Memory B cell (primary cell): Measurements from ENCODE around the gene CIAO1.
A peak's percentile ranks its signal among the peaks of the same experiment; 100 is the strongest.
"Not testable (repeated sequence)": the region's sequence is repeated elsewhere in the genome, so short reads cannot be mapped to it uniquely, and the experiment has no call there.

Source experiments
- ATAC-seq: fragments of 150-1000 bp; cut with Tn5 transposase; 2 replicates; pipeline ENCODE4 v1.10.0; 2021; ENCODE audit warnings: low read depth, mild to moderate bottlenecking, moderate library complexity
- DNase-seq, 2 donors: peaks; one replicate each; pipeline ENCODE4 v3.0.0; 2022; ENCODE audit warnings: low spot score in 2 of 2
- H3K27ac Mint-ChIP-seq: one replicate; pipeline ENCODE4 v1.8.0; 2022; ENCODE audit warnings: mild to moderate bottlenecking, moderate library complexity, mixed read lengths
- H3K27me3 Mint-ChIP-seq: one replicate; pipeline ENCODE4 v1.8.0; 2022; ENCODE audit warnings: mixed read lengths
- H3K36me3 Mint-ChIP-seq: one replicate; pipeline ENCODE4 v1.8.0; 2022; ENCODE audit warnings: mild to moderate bottlenecking, mixed read lengths
- H3K4me1 Mint-ChIP-seq: one replicate; pipeline ENCODE4 v1.8.0; 2022; ENCODE audit warnings: mixed read lengths
- H3K4me3 Mint-ChIP-seq: one replicate; pipeline ENCODE4 v1.8.0; 2022; ENCODE audit warnings: mild to moderate bottlenecking, moderate library complexity, mixed read lengths
- H3K9me3 Mint-ChIP-seq: one replicate; pipeline ENCODE4 v1.8.0; 2022; ENCODE audit warnings: mixed read lengths

The CIAO1 gene

DNA sequence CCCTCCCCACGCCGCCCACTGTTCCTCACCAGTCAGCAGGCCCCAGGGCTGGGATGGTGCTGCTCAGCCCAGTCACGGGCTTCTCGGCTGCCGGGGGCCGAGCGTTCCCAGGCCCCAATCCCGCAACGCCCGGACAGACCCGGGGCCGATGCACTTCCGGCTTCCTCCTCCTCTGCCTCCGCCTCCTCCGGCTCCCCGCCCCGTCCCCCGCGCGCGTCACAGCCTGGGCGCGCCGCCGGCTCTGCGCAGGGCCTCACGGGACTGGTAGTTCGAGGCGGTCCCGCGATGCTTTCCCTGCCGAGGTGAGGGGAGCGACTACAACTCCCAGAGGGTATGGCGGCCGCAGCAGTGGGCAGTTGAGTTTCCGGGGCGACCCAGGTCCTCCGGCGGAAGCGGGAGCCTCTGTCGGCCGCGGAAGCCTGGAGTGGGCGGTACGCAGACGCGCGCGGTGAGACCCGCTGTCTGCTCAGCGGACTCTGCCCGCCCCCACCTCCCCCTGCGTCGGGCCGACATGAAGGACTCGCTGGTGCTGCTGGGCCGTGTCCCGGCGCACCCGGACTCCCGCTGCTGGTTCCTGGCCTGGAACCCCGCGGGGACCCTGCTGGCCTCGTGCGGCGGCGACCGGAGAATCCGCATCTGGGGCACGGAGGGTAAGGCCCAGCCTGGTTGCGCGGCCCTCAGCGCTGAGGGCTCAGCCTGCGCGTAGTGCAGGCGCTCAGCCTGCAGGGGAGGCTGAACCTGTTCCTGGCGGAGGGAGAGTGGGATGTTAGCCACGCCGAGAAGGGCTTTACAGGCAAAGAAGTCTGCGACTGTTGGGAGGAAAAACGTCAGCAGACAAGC lies at the start of gene CIAO1, which contains the start of gene TMEM127:
TSS of gene CIAO1 (plus strand) at position 386 of the 840 bp plus-strand sequence. CDS start at position 512, 126 bp downstream.
TSS of gene TMEM127 (minus strand) at position 158 of the 840 bp plus-strand sequence. CDS start 616 bp downstream, outside the sequence.
- Mint-ChIP-seq H3K4me3 (peak within 1 kb of the TSS; percentile 97), H3K9me3 (no peaks in the 10 kb centered on the region), H3K36me3 (peaks cover 9% of the 10 kb centered on the region), H3K27ac (peak within 1 kb of the TSS; percentile 60), H3K27me3 (no peaks in the 10 kb centered on the region), H3K4me1 (peaks cover 20% of the 10 kb centered on the region)
- peak; percentile 95 to 96 for DNase-seq
- ATAC-seq: peak; percentile 90

DNA sequence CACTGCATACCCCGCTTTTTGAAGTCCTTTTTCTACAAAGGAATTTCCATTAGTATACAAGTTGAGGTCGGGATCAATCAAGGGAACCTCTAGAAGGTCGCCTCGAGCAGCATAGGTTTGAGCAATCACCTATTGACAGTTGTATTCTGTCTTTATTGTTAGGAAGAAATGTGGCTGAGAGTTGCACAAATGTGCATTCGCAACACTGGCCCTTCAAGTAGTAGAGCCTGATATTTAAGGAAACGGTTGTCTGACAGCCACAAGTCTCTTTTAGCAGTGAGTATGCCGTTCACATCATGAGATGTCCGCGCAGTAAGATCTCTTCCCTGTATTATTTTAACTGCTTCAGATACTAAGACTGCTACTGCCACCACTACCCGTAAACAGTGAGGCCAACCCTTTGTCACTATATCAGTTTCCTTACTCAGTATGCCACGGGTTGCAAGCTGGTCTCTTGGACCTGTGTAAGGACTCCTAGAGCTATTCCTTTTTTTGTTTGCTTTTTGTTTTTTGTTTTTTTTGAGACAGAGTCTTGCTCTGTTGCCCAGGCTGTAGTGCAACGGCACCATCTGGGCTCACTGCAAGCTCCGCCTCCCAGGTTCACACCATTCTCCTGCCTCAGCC lies 47.4 kb upstream of the CIAO1 start:
- Mint-ChIP-seq H3K27me3 (no peaks in the 10 kb centered on the region), H3K4me1 (peaks cover 5% of the 10 kb centered on the region), H3K27ac (no peak overlapping the region), H3K36me3 (peaks cover 3% of the 10 kb centered on the region), H3K9me3 (no peaks in the 10 kb centered on the region), H3K4me3 (no peak overlapping the region)
- DNase-seq: no peak
- ATAC-seq: no peak

DNA sequence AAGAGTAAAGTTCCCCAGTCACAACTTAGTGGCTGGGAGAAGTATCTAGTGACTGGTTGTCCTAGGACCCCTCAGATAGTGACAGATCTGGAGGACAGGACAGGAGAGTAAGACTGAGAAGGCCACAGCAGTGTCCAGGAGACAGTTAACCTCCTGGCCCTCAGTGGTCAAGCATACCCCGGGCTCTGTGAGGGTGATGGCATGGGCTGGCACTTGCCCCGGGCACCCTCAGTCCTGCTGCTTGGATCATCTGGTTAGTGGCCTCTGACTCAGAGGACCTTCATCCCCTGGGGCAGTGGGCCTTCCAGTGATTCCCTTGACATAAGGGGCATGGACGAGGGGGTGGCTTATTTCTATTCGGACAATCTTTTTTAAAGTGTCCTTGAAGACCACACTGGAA lies 46.1 kb upstream of the CIAO1 start:
- DNase-seq, H3K4me1 Mint-ChIP-seq, H3K27ac Mint-ChIP-seq, H3K36me3 Mint-ChIP-seq, H3K27me3 Mint-ChIP-seq, ATAC-seq, H3K9me3 Mint-ChIP-seq, H3K4me3 Mint-ChIP-seq: not testable (repeated sequence)

DNA sequence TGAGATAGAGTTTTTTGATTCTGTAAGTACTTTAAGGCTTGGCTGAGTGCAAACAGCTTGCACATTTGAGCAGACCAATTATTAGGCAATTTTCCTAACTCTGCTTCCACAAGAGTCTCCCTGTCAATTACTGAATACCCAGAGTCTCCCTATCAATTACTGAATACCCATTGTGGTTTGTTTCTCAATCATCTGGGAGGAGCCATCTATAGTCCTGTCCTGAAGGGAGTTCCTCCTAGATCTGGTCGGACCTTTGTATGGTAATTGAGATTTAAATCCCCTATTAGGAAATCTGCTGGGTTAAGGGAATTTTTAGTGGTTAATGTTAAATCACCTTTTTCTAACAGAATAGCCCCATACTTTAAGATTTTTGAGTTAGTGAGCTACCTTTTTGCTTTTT lies 44.9 kb upstream of the CIAO1 start:
- H3K36me3 Mint-ChIP-seq, ATAC-seq, H3K27me3 Mint-ChIP-seq, H3K27ac Mint-ChIP-seq, H3K4me1 Mint-ChIP-seq, DNase-seq, H3K4me3 Mint-ChIP-seq, H3K9me3 Mint-ChIP-seq: not testable (repeated sequence)

DNA sequence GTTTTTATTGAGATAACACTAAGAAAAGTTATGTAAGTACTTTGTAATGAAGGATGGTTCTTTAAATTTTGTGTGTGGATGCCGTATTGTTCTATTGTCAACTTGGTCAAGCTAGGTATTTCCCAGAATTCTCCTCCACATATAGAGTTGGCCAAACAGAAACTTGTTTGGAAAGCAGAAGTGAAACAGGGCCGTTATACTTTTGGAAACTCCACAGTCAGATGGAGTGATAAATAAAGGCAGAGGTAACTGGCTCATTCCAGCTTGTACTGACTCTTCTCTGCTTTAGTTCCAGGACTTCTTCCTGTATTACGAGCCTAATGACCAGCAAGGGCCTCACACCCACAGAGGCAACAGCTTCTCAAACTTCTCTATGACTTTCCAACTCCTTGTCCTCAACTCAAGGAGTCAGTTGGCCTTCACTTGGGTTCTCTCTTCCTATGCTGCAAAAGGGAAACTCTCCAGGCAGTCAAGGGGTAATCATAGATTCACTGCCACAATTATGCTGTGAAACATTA lies 41.0 kb upstream of the CIAO1 start:
- ATAC-seq (peak; percentile 99), DNase-seq (peak in 1 of 2 donors; percentile 40)
- no peaks in the 10 kb centered on the region for H3K9me3 Mint-ChIP-seq
- peaks cover 9% of the 10 kb centered on the region for H3K4me1 Mint-ChIP-seq
- H3K36me3 Mint-ChIP-seq: no peaks in the 10 kb centered on the region
- peak overlapping the region; percentile 91 for H3K27ac Mint-ChIP-seq
- no peaks in the 10 kb centered on the region for H3K27me3 Mint-ChIP-seq
- peak overlapping the region; percentile 28 for H3K4me3 Mint-ChIP-seq

DNA sequence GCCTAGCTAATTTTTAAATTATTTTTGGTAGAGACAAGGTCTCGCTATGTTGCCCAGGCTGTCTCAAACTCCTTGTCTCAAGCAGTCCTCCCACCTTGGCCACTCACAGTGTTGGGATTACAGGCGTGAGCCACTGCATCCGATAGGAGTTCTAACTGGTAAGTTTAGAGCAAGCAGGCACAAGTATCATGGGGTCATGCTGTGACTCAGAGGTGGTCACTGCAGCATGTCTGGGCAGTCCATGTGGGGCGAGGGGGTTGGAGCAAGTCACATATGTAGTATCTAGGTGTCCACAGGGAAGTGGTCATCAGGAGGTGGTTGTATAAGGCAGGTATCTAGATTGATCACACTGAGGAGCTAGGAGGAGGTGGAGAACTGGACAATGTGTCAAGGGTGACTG lies 34.7 kb upstream of the CIAO1 start:
- no peaks in the 10 kb centered on the region for H3K36me3 Mint-ChIP-seq
- ATAC-seq: no peak
- no peaks in the 10 kb centered on the region for H3K27me3 Mint-ChIP-seq
- peaks cover 14% of the 10 kb centered on the region for H3K4me1 Mint-ChIP-seq
- H3K27ac Mint-ChIP-seq: no peak overlapping the region
- H3K4me3 Mint-ChIP-seq: no peak overlapping the region
- H3K9me3 Mint-ChIP-seq: no peaks in the 10 kb centered on the region
- no peak for DNase-seq

DNA sequence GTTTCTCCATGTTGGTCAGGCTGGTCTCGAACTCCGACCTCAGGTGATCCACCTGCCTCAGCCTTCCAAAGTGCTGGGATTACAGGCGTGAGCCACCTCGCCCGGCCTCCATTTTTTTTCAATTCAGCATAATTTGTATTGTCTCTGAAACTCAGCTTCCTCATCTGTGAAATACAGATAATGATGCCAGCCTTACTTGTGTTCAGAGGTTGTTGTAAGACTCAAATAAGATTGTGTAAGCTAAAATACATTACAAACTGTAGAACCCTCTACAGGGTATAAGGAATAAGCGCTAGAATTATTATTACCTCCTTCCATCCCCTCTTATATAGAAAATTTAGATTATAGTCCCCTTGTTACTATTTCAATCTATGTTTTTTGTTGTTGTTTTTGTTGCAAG lies 32.6 kb upstream of the CIAO1 start:
- Mint-ChIP-seq H3K4me3 (no peak overlapping the region), H3K9me3 (no peaks in the 10 kb centered on the region), H3K36me3 (peaks cover 2% of the 10 kb centered on the region), H3K4me1 (peaks cover 14% of the 10 kb centered on the region), H3K27me3 (no peaks in the 10 kb centered on the region), H3K27ac (peak overlapping the region; percentile 4)
- DNase-seq (no peak), ATAC-seq (no peak)

DNA sequence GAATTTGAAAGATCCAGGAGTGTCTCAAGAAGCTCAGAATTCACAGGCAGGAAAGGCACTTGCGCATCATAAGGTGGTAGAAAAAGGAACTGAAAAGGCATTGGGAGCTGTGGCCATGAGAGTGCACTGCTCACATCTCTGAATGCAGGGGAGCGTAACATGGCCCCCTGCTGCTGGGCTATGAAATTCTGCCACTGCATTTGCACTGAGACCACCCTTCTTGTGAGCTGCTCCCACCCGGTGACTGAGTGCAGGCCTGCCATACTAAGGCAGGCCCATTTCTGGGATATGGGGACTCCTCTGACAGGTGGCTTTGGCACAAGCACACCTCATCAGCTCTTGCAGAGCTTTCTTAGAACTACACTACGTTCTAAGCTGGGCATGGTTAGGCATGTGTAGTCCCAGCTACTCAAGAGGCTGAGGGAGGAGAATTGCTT lies 32.1 kb upstream of the CIAO1 start:
- peaks cover 2% of the 10 kb centered on the region for H3K36me3 Mint-ChIP-seq
- ATAC-seq: peak; percentile 99
- H3K4me1 Mint-ChIP-seq: peaks cover 14% of the 10 kb centered on the region
- H3K27me3 Mint-ChIP-seq: no peaks in the 10 kb centered on the region
- peak in 1 of 2 donors; percentile 25 for DNase-seq
- no peak overlapping the region for H3K4me3 Mint-ChIP-seq
- peak overlapping the region; percentile 4 for H3K27ac Mint-ChIP-seq
- H3K9me3 Mint-ChIP-seq: no peaks in the 10 kb centered on the region

DNA sequence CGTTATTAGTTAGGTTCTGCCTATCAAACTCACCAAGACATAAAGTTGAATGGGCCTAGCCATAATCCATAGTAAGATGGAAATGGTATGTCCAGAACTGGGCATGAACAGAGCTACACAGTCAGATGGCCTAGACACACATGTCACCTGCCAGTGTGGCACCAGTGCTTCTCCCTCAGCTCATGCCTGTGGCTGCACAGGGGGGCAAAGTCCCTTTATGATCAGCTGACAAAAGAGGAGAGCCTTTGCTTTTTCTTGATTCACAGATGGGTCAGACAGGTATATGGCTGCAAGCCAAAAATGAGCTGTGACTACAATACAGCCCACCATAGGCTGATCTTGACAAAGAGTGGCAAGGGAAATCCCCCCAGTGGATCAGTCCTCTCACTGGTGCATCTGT lies 29.1 kb upstream of the CIAO1 start:
- Mint-ChIP-seq H3K9me3 (no peaks in the 10 kb centered on the region), H3K36me3 (peaks cover 5% of the 10 kb centered on the region), H3K27me3 (no peaks in the 10 kb centered on the region), H3K4me1 (peaks cover 17% of the 10 kb centered on the region), H3K27ac (no peak overlapping the region), H3K4me3 (no peak overlapping the region)
- no peak for DNase-seq
- ATAC-seq: no peak

DNA sequence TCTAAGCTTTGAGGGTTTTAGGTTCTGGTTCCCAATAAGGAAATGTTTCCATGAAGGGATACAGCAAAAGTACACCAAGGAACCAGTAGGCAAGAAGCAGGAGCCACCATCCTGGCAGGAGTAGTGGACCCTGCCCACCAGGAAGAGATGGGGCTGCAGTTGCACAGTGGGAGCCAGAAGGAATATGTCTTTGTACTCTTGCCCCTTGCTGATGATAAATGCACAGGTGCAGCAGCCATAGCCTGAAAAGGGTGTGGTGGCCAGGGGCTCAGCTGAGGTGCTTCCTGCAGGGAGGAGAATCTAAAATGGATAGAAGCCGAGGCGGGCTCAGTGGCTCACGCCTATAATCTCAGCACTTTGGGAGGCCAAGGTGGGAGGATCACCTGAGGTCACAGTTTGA lies 27.8 kb upstream of the CIAO1 start:
- Mint-ChIP-seq H3K4me1 (peaks cover 22% of the 10 kb centered on the region), H3K27me3 (no peaks in the 10 kb centered on the region), H3K9me3 (no peaks in the 10 kb centered on the region), H3K36me3 (peaks cover 5% of the 10 kb centered on the region), H3K27ac (no peak overlapping the region), H3K4me3 (no peak overlapping the region)
- DNase-seq (no peak), ATAC-seq (no peak)

DNA sequence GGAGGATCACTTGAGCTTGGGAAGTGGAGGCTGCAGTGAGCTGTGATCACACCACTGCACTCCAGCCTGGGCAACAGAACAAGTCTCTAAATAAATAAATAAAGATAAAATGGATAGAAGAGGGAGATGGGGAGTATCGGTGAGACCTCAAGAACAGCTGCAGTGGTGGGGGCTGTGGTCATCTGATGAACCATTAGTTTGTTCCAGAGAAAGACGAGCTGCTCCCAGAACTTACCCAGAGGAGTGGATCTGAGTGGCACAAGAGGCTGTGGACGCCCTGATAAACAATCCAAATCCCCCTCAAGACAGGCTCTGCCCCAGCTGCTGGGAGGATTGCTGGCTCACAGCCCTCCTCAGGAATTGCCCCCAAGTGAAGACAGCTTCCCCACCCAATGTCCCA lies 26.9 kb upstream of the CIAO1 start:
- Mint-ChIP-seq H3K36me3 (peaks cover 5% of the 10 kb centered on the region), H3K27me3 (no peaks in the 10 kb centered on the region), H3K4me3 (no peak overlapping the region), H3K4me1 (peaks cover 17% of the 10 kb centered on the region), H3K27ac (no peak overlapping the region), H3K9me3 (no peaks in the 10 kb centered on the region)
- ATAC-seq: no peak
- no peak for DNase-seq

DNA sequence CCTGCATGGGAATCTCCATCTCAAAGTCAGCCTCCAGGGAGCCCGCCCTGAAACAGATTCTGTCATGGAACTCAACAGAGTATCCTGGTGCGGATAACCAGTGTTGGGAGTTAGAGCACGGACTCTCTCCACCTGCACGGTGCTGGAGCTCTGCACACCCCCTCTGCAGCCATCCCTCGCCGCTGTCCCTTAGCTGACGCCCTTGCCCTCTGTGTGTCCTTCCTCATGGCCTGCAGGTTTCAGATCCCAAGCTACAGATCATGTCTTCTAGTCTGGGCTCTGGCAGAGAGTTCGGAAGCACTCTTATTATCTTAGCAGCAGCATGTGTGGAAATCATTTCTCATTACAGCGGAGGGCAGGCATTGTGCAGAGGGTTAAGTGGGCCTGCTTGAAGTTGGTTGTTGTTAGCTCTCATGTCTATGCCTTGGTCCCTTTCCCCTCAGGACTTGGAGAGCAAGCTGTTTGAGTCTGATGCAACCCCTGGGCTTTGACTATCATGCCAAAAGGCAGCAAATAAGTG lies 26.2 kb upstream of the CIAO1 start:
- peaks cover 5% of the 10 kb centered on the region for H3K36me3 Mint-ChIP-seq
- H3K4me1 Mint-ChIP-seq: peaks cover 16% of the 10 kb centered on the region
- H3K27me3 Mint-ChIP-seq: no peaks in the 10 kb centered on the region
- no peak overlapping the region for H3K27ac Mint-ChIP-seq
- H3K4me3 Mint-ChIP-seq: no peak overlapping the region
- no peaks in the 10 kb centered on the region for H3K9me3 Mint-ChIP-seq
- no peak for DNase-seq
- no peak for ATAC-seq

DNA sequence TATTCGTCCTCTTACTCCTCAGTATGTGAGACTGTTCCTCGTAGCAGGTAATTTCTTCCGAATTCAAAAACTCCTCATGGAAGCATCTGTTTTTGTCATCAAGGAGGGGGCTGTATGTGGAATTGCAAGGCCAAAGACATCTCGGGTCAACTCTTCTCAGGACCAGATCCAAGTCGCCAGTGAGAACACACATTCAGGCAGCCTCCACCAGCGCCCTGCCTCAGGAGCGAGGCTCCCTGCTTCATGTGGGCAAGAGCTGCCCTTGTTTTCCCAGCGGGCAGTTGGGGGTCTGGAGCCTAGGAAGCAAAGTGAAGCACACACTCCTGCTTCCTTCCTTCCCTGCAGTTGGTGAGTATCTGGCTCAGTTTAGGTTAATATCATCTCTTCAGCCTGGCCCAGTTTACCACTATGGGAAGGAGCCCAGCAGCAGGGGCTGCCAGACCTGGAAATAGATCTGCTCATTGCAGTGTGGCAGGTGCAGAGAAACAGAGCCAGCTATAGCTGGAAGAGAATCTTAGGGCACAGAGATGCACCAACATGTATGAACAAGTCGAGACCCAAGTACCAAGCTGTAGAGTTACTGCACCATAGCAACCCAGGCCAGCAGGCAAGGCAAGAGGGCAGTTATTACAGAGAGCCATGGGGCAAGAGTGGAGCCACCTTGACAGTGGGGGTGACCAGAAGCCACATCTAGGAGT lies 25.5 kb upstream of the CIAO1 start:
- DNase-seq (no peak), ATAC-seq (no peak)
- Mint-ChIP-seq H3K36me3 (peaks cover 5% of the 10 kb centered on the region), H3K27me3 (no peaks in the 10 kb centered on the region), H3K4me3 (no peak overlapping the region), H3K27ac (no peak overlapping the region), H3K4me1 (peaks cover 19% of the 10 kb centered on the region), H3K9me3 (no peaks in the 10 kb centered on the region)

DNA sequence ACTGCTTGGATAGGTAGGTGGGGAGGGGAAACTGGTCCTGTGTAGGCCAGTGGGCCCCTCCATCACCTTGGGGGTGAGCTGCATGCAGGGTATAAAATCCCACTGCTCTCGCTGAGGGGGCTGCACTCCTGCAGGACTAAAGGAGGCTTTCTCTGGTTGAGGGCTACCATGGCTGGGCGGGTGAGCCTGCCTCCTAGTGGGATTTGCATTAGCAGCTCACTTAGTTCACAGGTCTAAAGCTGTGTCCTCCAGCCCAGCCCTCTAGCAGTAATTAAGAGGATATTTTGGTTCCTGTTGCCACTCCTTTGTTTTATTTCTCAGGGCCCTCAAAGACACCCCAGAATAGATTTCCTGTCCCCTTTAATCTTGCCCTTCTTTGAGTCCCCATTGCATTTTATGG lies 24.8 kb upstream of the CIAO1 start:
- Mint-ChIP-seq H3K4me1 (peaks cover 27% of the 10 kb centered on the region), H3K27ac (peak overlapping the region; percentile 92), H3K4me3 (peak overlapping the region; percentile 65)

More for the DNA sequence above, 24.8 kb upstream of the CIAO1 start:
- Mint-ChIP-seq H3K27me3 (no peaks in the 10 kb centered on the region), H3K9me3 (peaks cover 3% of the 10 kb centered on the region), H3K36me3 (peaks cover 7% of the 10 kb centered on the region)
- no peak for ATAC-seq
- no peak for DNase-seq
